ENCODE results near the gene UROC1.
"Not testable (repeated sequence)": the region's sequence is repeated elsewhere in the genome, so short reads cannot be mapped to it uniquely, and the experiment has no call there.

The UROC1 gene

GRCh38 chr3:126535636-126536035 lies 18.1 kb upstream of the UROC1 start:
- in situ Hi-C loops (cut with HindIII; ENCODE audit: low sequenced_read_pairs), result no loop called here

GRCh38 chr3:126534716-126535115 lies 17.1 kb upstream of the UROC1 start:
- in situ Hi-C loops (cut with HindIII; ENCODE audit: low sequenced_read_pairs), result not testable (repeated sequence)

DNA sequence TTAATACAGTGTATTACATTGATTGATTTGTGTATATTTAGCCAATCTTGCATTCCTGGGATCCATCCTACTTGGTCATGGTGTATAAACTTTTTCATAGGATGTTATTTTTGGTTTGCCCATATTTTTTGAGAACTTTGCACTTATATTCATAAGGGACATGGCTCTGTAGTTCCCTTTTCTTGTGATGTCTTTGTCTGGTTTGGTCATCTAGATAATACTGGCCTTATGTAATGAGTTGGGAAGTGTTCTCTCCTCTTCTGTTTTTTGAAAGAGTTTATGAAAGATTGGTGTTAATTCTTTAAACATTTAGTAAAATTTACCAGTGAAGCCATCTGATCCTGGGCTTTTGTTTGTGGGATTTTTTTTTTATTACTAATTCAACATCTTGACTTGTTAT lies 15.9 kb upstream of the UROC1 start:
- in situ Hi-C loops (cut with HindIII; ENCODE audit: low sequenced_read_pairs), result no loop called here

DNA sequence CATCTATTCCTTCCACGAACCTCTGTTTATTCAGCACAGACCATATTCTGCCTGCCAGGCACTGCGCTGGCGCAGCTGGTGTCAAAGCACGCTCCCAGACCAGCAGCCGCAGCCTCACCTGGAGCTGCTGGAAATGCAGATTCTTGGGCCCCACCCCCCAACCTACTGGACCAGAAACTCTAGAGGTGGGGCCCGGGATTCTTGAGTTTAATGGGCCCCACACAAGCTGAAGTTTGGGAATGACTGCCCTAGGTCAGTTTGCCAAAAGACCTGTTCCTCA lies 13.4 kb upstream of the UROC1 start:
- in situ Hi-C loops (cut with HindIII; ENCODE audit: low sequenced_read_pairs), result no loop called here

- in situ Hi-C loops (cut with HindIII; ENCODE audit: low sequenced_read_pairs), result no loop called here
These were observed 12.8 kb upstream of the UROC1 start for GRCh38 chr3:126530171-126531050.

DNA sequence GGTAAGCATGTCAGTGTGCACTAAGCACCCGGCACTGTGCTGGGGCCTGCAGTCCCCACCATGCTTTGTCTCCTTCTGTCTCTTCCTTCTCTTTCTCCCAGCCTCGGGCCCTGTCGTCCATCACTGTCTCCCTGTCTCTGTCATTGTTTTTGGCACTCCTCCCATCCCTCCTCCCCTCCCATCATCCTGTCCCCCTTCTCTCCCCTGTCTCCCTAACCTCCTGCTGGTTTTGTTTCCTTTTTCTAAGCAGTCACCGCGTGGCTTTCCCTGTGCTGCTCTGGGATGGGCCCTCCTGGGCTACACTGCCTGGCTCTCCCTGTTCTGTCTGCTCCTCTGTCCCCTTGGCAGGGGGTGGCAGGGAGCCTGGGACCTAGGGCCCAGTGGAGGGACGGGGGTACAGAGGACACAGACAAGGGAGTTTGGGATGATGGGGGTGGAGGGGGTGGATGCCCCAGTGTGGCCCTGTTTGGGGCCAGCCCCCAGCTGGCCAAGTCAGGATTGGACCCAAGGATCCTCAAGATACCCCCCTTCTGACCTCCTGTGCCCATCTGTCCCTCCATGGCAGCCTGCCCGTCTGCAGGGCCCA lies 12.1 kb upstream of the UROC1 start:
- in situ Hi-C loops (cut with HindIII; ENCODE audit: low sequenced_read_pairs), result loop anchor here (10.0 kb wide), 1 partner anchor 585 kb away; no protein-coding TSS in a partner anchor

DNA sequence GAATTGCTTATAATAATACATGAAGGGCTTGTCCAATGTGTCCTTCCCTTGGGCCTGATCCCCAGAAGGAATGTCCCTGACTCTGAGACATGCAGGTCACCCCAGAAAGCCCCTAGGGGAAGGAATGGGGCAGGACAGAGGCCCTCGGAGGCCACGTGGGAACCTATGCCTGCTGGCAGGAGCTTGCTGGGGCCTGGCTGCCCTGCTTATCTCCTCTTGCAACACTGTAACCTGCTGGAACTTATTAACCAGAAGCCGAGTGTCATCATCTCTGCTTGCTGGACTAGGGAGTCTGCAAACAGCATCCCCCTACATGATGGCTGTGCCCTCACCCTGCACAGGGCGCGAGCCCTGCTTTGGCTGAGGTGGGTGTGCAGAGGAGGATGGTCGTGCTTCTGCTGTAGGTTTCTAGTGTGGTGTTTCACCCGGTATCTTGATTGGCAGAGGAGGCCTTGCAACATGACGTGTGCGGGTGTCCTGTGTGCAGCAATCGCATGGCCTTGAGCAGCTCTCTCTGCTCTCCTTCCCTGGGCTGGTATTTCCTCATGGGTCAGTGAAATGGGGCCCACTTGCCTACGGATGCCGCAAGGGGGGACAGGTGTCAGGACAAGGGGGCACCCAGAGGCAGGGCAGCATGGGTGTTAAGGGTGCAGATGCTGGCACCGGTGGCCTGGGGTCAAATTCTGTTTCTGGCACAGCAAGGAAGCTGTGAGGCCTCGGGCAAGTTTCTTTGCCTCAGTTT lies 11.4 kb upstream of the UROC1 start:
- in situ Hi-C loops (cut with HindIII; ENCODE audit: low sequenced_read_pairs), result loop anchor here (10.0 kb wide), 1 partner anchor 586 kb away; no protein-coding TSS in a partner anchor

DNA sequence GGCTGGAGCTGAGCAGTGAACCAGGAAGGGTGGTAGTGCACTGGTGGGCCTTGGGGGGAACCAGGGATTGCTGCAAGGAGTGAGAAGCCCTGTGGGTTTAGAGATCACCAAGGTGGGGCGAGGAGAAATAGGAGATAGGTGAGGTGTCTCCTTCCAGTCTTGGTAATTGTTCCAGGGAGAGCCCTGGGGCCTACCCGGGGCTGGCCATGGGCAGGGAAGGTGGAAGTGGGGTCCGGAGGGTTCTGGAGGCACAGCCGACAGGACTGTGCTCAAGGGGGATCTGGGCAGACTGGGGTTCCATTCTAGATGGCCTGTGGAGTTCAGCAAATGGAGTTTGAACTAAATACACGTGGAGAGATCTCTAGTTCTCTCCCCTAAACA lies 10.8 kb upstream of the UROC1 start:
- in situ Hi-C loops (cut with HindIII; ENCODE audit: low sequenced_read_pairs), result loop anchor here (10.0 kb wide), 1 partner anchor 586 kb away; no protein-coding TSS in a partner anchor

DNA sequence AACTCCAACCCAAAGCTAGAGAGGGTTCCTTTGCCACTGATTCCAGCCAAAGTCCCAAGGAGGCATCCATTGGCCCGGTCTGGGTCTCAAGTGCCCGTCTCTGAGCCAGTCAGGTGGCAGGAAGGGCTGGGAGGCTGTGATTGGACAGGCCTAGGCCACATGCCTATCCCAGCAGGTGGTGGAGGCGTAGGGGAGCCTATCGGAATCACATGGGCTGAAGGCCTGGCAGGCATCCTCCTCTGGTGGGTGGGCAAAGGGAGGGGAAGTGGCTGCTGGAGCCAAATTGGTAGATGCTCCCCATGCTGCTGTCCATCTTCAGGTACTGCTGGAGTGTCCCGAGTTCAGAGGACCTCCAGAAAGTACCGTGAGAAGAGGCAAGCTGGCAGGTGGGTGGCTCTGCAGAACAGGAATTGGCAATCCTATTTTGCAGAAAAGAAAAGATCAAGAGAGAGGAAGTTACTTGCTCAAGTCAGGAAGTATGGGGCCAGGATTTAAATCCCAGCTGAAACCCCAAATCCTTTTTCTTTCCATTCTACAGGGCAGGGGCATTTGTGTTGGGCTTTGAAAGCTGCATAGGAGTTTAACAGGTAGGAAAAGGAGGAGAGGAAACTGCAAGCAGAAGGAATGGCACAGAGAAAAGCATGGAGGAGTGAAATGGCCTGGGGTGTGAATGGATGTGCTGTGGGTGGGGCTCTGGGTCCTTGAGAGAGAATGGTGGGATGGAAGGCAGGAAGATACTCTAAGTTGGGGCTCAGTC lies 10.1 kb upstream of the UROC1 start:
- in situ Hi-C loops (cut with HindIII; ENCODE audit: low sequenced_read_pairs), result loop anchor here (10.0 kb wide), 1 partner anchor 587 kb away; no protein-coding TSS in a partner anchor

- in situ Hi-C loops (cut with HindIII; ENCODE audit: low sequenced_read_pairs), result loop anchor here (10.0 kb wide), 1 partner anchor 588 kb away; no protein-coding TSS in a partner anchor
These were observed 9.4 kb upstream of the UROC1 start for GRCh38 chr3:126527006-126527405.

GRCh38 chr3:126526668-126527005 lies 9.1 kb upstream of the UROC1 start:
- in situ Hi-C loops (cut with HindIII; ENCODE audit: low sequenced_read_pairs), result loop anchor here (10.0 kb wide), 1 partner anchor 588 kb away; no protein-coding TSS in a partner anchor

- in situ Hi-C loops (cut with HindIII; ENCODE audit: low sequenced_read_pairs), result loop anchor here (10.0 kb wide), 1 partner anchor 589 kb away; no protein-coding TSS in a partner anchor
These were observed 8.5 kb upstream of the UROC1 start for GRCh38 chr3:126525853-126526667.

GRCh38 chr3:126525091-126525852 lies 7.7 kb upstream of the UROC1 start:
- in situ Hi-C loops (cut with HindIII; ENCODE audit: low sequenced_read_pairs), result loop anchor here (10.0 kb wide), 1 partner anchor 590 kb away; no protein-coding TSS in a partner anchor

DNA sequence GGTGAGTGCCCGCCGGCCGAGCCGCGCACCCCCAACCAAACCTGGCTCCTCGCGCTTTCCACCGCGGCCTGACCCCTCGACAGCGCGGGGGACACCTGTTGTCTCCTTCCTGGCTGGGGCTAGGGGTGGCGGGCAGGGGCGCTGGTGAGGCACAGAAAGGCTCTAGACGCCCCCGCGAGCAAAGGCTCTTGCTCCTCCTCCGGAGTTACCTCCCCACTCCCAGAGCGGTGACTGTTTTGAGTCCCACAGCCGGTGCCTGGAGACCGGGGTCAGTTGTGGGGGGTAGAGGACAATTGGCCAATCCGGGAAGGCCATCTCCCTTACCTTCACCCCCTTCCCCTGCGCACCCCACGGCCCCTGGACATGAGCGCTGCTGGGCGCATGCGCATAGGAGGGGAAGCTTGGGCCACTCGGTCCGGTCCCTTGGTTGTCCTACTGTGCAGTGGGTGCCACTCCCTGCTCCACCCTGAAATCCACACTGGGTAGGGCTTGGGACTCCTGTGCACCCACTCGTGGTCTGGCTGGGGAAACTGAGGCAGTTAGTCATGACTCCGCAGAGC lies 6.9 kb upstream of the UROC1 start:
- in situ Hi-C loops (cut with HindIII; ENCODE audit: low sequenced_read_pairs), result loop anchor here (5.0 to 10.0 kb wide), 2 partner anchors 138 to 590 kb away; no protein-coding TSS in a partner anchor

GRCh38 chr3:126523745-126524428 lies 6.3 kb upstream of the UROC1 start, which contains the start of gene CHST13:
Gene CHST13, plus strand, starts transcription at chr3:126524155. Its CDS starts 178 bp downstream, at chr3:126524333.
- in situ Hi-C loops (cut with HindIII; ENCODE audit: low sequenced_read_pairs), result loop anchor here (5.0 to 10.0 kb wide), 2 partner anchors 138 to 591 kb away; no protein-coding TSS in a partner anchor

DNA sequence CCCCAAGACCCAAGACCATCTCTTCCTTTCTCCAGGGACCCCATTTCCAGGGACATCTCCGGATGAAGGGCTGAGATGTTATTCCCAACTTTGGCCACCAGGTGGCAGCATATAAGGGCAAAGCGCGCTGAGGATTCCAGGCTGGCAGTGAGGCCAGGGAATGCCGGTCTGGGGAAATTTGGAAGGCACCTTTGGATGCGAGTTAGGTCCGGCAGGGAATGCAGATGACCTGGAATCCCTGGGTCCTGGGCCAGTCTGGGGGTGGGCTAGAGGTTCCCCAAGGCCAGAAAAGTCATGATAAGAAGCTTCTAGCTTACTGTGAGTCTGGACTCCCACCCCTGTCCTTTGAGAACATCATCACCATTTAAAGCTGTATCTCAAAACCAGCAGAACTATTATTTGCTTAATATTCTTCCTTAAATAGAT lies 4.8 kb upstream of the UROC1 start:
- in situ Hi-C loops (cut with HindIII; ENCODE audit: low sequenced_read_pairs), result loop anchor here (5.0 to 10.0 kb wide), 2 partner anchors 140 to 592 kb away; no protein-coding TSS in a partner anchor

DNA sequence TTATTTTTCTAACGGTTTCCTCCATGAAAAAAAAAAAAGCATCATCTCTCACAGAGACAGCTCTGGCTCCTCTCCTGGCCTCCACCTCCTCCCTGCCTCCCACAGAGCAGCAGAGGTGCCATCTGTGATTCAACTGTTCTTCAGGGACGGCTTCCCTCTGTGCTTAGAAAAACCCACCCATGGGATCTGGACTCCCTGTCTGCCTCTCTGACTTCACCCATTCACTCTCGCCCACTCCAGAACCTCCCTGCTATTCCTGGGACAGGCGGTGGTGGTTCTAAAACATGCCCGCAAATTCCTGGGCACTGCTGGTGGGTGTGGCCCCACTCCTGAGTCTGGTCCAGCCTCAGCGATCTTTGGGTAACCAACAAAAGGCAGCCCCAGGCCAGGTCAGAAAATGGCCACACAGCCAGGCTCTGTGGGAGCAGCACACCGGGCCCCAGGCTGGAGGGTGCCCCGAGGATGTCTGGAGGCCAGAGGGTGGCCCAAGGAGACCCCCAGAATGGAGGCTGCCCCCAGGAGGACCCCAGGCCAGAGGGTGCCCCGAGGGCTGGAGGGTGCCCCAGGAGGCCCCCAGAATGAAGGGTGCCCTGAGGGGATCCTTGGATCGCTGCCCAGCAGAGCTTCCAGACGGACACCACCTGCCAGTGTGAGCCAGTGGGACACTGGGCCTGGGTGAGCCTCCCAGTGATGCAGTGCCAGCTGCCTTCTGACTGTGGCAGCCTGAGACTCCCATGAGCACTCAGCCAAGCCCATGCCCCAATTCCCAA lies 3.7 kb upstream of the UROC1 start:
- in situ Hi-C loops (cut with HindIII; ENCODE audit: low sequenced_read_pairs), result loop anchor here (5.0 to 10.0 kb wide), 2 partner anchors 141 to 593 kb away; no protein-coding TSS in a partner anchor
